ENCODE results near the gene PCK2.

The PCK2 gene

DNA sequence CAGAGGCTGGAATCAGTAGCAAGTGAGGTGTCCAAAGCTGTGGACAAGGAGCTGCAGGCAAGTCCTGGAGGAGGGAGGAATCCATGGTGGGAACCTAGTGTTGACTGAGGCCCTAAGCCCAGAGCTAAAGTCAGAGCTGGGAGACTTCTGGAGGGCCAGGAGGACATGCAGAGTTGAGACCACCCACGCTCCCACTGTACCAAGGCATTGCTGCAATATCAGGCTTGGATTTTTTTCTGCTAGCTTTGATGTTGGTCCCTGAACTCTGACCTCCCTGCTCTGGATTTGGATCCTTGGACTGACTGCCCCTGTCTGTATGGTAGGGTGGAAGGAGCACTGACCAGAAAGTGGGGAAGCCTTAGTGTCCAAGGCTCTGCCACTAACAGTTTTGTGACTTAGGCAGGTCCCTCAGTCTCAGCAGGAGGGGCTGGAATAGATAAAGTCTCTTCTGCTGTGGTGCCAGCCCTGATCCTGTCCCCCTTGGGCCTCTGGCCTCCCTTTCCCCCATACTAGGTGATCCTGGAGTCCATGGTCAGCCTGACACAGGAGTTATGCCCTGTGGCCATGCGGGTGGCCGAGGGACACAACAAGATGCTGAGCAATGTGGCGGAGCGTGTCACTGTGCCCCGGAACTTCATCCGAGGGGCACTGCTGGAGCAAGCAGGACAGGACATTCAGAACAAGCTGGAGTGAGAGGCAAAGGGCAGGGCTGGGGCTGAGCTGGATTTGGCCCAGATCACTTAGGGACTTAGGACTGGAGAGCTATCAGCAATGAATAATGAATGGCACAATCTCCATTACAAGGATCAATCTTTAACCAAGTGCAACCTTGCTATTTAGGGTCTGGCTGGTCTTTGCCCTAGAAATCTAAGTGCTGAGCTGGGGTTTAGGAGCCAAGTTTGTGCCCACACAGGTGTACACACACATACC lies 32.9 kb upstream of the PCK2 start:
- no peak for DNase-seq (ENCODE audit: low read depth)

DNA sequence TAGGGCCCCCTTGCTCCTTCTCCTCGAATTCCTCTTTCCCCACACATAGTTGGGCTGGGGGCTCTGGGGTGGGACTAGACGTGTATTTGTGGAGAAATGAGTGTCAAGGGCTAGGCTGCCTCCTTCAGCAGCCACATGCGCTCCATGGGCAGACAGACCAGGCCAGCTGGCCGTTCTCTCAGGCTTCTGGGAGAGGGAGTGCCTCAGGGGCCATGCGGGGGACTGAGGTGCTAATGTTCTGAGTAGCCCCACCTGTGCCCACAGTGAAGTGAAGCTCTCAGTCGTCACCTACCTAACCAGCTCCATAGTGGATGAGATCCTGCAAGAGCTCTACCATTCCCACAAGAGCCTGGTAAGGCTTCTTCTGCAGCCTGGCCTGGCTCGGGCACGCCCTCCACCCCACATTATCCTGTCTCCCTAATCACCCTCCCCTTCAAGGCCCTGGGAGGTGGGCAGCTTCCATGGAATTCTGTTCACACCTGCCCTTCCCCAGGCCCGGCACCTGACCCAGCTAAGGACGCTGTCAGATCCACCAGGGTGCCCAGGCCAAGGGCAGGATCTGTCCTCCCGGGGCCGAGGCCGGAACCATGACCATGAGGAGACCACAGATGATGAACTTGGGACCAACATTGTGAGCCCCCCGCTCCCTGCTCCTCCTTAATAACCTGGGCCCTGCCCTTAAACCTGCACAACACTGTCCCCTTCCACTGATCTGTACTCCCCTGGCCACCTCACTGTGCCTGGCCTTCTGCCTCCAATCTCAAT lies 31.7 kb upstream of the PCK2 start:
- no peak for DNase-seq (ENCODE audit: low read depth)

DNA sequence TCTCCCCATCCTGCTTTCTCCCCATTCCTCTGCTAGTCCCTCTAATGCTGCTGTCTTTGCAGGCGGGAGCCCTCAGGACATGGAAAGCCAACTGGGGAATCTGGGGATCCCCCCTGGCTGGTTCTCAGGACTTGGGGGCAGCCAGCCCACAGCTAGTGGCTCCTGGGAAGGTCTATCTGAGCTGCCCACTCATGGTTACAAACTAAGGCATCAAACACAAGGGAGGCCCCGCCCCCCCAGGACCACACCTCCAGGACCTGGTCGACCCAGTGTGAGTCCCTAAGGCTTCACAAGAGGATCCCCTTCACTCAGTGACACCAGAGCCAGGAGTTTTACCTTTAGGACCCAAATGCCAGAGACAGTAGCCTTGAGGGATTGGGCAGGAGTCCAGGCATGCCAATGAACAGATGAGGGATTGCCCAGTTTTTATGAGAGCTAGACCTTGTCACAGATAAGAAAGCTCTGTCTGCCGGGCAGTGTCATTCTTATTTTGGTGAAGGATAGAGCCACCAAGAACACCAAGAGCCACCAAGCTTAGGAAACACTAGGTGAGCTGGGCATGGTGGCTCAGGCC lies 30.8 kb upstream of the PCK2 start:
- no peak for DNase-seq (ENCODE audit: low read depth)

DNA sequence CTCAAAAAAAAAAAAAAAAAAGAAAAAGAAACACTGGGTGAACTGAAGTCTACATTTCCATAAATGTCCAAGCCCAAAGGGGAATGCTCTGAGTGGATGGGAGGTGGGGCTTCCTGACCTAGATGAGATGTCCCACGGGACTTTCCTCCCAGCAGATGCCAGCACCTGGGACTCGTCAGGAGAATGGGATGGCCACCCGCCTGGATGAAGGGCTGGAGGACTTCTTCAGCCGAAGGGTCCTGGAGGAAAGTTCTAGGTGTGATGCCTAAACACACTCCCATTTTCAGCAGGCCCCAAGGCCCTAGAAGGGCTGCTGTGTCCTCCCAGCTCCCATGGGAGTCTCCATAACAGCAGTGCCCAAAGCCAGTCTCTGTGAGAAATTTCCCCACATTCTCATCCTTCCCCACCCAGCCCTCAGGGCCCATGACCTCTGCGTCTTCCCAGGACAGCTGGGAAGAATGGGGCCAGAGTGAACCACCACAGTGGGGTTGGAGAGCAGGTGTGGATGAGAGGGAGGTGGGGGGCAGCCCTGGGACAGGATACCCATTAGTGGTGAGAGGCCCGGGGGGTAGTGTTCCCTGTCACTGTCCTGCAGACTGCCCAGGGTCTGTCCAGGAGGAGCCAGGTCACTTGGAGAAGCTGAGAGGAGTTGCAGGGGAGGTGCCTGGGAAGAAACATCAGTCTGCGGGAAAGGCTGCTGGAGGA lies 29.9 kb upstream of the PCK2 start:
- no peak for DNase-seq (ENCODE audit: low read depth)

DNA sequence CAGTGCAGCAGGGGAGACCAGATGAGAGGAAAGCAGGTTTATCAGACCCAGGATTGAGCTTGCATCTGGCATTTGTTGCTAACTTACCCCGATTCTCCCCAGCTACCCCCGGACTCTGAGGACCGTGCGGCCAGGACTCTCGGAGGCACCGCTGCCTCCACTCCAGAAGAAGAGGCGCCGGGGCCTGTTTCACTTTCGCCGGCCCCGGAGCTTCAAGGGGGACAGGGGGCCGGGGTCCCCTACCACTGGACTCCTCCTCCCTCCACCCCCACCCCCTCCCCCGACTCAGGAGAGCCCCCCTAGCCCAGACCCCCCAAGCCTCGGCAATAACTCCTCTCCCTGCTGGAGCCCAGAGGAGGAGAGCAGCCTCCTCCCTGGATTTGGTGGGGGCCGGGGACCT lies 29.3 kb upstream of the PCK2 start:
- no peak for DNase-seq (ENCODE audit: low read depth)

DNA sequence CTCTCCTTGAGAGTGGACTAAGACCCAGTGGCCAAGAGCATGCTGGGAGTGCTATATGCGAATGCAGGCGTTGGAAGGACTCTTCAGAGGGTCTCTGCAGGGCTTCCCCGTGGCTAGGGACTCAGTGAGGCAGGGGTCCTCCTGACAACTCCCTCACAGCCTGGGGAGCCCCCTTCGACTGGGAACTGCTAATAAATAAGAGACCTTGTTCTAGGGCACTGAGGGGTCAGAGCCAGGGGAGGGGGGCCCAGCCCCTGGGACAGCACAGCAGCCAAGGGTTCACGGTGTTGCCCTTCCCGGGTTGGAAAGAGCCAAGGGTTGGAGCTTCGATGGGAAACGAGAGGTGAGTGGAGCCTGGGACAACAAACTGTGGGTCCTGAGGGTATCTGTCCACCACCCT lies 28.7 kb upstream of the PCK2 start:
- no peak for DNase-seq (ENCODE audit: low read depth)

DNA sequence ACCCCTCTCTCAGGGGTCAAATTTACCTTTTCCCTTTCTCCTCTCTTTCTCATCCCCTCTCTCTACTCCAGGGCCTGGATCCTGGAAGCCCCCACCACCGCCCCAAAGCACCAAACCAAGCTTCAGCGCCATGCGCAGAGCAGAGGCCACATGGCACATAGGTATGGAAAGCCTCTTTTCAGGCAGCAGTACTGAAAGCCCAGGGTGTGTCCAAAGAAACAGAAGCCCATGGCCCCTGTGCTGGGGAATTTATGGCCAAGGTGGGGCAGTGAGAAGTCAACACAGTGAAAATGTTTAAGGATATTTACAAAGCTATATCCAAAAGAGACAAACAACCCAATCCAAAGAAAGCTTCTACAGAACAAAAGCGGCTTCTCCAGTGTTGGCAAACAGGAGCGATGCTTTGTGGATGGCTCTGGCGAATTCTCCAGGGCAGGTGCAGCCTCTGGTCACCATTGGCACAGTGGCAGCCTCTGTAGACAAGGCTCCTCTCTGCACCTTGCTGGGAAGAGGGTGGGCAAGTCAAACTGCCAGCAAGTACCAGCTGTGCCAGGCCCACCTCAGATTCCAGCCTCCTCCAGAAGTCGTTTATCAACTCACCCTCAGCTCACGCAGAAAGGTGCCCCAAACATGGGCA lies 27.5 kb upstream of the PCK2 start:
- DNase-seq (ENCODE audit: low read depth) = no peak

DNA sequence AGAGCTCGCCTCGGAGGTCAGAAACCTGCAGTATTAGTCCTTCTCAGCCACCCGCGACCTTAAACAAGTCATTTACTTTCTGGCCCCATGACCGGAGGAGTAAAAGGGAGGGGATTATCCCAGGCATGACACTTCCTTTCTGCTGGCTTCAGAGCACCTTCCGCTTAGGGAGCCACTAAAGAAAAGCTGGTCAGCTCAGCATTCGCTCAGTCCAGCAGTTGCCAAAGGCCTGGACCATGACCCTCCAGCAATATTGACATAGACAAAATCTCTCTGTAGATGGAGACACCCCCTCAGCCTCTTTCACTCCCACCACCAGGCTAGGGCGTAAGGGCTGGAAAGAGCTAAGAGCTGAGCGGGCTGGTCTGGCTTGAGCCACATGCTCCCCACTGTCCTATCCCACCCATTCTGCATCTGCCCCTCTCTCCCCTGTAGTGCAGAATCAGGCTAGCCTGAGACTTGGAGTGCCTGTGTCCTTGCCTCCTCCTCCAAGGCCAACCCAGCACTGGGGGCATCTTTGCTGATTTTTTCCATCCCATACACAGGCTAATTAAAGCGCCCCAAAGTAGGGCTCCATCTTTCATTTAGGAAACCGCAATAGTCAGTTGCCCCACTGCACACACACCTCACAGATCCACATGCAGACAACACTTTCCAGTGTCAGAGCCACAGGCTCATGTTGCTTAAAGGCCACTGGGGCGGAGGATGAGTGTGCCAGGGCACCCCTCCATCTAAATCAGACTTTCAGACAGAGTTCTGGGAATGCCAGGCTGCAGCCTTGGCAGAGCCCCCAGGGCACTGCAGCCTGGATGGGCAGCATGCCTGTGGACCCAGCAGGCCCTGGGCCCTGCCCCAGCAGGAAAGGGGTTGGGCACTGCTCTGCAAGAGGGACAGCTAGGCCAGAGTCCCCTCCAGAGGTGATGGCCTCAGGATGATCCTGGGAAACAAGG lies 26.7 kb upstream of the PCK2 start:
- no peak for DNase-seq (ENCODE audit: low read depth)

DNA sequence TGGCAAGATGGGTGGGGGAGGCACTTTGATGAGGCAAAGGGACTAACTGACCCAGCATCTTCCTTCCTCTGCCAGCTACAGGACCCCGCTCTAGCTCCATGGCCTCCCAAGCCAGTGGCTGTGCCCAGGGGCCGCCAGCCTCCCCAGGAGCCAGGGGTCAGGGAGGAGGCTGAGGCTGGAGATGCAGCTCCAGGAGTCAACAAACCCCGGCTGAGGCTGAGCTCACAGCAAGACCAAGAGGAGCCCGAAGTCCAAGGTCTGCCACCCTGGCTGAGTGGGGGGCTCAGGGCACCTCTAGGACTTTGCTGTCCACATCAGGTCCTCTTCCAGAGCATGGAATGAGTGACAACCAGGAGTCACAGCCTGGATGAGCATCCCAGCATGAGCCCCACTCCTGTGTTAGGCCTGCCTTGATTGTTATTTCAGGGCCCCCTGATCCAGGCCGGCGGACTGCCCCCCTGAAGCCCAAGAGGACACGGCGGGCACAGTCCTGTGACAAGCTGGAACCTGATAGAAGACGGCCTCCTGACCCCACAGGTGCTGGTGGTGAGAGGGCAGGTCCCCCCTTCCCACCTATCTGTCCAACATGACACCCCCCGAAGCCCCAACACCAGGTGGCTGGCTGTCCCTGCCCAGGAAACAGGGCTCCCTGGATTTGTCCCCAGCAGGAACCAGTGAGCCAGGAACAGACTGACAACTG lies 25.2 kb upstream of the PCK2 start:
- DNase-seq (ENCODE audit: low read depth) = no peak

DNA sequence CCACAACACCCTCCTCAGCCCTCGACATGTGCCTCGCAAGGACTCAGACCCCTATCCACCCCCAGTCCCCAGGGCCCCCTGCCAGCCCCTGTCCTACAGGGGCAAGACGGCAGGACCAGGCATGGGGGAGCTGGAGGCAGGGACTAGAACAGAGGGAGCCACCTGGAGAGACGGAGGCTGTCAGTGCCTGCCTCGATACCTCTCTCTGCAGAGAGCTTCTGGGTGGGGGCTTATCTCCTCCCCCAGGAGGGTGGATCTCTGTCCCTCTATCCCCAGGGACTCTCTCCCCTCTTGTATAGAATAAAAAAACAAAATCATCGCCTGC lies 24.7 kb upstream of the PCK2 start:
- DNase-seq (ENCODE audit: low read depth) = no peak

DNA sequence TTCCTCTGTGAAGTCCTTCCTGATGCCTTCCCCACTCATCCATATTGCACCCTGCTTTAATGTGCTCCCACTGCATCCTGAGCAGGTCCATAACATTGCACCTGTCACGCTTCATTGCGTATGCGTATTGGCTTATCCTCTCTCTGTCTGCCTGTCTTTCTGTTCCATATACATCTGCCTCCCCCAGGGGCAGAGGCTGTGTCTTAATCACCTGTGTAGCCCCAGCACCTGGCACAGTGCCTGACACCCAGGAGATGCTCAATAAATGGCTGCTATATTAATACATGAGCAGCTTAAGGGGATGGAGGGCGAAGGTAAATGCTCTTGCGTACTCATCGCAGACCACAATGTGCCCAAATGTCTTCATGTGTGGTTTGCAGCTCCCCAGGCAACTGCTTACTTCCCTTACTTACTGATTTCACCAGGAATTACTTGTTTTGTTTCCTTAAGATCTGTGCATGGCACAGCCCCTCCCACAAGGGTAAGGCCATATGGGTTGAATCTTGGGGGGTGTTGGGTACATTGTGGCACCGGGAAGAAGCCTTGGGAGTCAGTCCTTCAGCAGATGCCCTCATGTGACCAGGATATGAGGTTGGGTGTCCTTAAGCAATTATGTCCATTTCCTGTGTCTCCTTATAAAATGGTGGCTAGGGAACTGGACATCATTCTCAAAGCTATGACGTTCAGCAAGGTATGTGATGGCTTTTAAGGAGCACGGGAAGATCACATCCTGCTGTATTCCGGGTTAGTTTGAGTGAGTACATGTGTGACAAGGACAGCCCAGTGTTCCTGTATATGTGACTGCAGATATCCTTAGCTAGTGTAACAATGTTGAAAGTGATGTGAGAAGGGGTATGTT lies 23.6 kb upstream of the PCK2 start:
- DNase-seq (ENCODE audit: low read depth) = no peak

DNA sequence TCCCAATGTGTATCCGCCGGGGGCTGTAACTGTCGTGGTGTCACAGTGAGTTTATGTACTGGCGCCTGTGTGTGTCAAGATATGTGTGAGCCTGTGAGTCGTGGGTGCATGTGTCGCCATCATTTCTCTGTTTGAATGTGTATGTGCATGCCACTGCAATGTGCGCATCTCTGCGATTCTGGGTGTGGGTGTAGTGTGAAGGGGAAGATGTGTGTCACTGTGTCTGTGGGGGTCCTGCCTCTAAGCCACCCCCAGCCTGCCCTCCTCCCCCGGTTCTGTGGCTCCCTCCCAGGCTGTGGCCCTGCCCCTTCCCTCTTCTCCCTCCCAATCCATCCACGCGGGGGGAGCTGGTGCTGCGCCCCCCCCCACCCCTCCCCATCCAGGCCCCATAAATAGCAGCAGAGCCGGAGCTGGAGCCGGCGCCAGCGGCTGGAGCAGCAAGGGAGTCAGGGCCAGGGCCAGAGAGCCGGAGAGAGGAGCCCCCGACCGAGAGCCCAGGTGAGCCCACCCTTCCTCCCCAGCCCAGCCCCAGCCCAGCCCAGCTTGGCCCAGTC lies 22.9 kb upstream of the PCK2 start, which contains the start of gene CPNE6:
TSS of gene CPNE6 (plus strand) at position 419 of the 554 bp plus-strand sequence. CDS start 1,375 bp downstream, outside the sequence.
- no peak for DNase-seq (ENCODE audit: low read depth)

DNA sequence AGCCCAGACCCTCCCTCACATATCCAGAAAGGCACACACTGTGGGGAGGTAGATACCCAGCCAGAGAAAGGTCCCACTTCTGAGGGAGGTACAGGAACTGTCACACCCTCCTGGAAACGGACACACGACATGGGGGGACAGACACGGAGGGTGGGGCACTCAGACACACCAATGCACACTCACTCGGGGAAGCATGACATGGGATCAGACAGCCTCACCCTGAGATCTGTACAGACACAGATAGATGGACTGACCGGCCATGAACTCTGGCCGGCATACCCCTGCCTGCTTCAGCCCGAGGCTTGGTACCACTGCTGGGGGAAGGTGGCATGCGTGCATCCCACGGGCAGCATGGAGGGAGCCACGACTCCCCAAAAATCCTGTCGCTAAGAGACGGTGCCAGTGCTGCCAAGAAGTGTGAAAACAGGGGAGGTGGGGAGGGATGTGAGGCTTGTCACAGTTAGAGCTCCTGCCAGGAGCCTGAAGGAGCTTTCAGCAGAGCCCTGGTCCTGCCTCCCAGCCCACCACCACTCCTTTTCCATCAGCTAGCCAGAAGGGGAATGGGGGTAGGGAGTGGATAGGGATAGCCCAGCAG lies 22.2 kb upstream of the PCK2 start:
- DNase-seq (ENCODE audit: low read depth) = no peak

DNA sequence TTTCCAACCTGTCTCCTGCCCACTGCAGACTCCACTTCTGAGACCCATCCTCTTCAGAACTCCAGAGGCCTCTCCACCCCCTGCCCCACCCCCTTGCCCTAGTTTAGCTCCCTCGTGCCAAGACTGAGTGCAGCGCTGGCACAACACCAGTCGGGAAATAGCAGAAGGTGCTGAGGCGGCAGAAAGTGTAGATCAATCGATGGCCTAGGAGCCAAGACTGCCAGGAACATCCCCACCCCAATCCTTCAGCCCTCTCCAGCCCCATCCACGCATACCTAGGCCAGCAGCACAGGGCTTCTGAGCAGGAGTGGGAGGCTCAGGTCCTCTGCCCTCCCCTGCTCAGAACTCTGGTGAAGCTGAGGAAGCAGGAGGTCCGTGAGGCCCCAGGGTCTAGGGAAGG lies 21.7 kb upstream of the PCK2 start:
- DNase-seq (ENCODE audit: low read depth) = no peak

DNA sequence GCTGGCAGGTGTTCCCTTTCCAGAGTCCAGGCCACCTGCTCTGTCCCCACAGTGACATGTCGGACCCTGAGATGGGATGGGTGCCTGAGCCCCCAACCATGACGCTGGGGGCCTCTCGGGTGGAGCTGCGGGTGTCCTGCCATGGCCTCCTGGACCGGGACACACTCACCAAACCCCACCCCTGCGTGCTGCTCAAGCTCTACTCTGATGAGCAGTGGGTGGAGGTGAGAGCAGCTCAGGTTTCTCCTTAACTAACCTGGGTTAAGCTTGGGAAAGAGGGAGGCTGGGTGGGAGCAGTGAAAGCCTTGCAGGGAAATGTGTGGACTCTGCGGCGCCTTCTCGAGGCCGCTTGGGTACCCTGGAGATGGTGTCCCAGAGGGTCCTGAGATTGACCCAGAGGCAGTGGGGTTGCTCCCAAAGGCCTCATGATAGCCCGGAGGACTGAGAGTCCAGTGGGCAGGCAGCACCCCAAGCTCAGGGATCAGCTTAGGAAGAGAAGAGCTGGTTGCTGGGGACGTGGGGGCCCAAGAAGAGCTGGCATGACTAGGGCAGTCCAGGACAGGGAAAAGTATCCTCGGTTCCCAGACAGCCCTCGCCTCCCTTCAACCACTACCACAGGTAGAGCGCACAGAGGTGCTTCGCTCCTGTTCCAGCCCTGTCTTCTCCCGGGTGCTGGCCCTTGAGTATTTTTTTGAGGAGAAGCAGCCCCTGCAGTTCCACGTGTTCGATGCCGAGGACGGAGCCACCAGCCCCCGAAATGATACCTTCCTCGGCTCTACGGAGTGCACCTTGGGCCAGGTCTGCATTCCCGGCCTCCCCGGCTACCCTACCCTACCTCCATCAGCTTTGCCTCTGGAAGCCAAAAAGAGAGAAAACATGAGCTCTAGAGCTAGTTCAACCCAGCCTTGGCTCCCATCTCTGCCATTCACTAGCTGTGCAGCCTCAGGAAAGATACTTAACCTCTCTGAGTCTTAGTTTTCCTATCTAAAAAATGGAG lies 20.9 kb upstream of the PCK2 start:
- no peak for DNase-seq (ENCODE audit: low read depth)

DNA sequence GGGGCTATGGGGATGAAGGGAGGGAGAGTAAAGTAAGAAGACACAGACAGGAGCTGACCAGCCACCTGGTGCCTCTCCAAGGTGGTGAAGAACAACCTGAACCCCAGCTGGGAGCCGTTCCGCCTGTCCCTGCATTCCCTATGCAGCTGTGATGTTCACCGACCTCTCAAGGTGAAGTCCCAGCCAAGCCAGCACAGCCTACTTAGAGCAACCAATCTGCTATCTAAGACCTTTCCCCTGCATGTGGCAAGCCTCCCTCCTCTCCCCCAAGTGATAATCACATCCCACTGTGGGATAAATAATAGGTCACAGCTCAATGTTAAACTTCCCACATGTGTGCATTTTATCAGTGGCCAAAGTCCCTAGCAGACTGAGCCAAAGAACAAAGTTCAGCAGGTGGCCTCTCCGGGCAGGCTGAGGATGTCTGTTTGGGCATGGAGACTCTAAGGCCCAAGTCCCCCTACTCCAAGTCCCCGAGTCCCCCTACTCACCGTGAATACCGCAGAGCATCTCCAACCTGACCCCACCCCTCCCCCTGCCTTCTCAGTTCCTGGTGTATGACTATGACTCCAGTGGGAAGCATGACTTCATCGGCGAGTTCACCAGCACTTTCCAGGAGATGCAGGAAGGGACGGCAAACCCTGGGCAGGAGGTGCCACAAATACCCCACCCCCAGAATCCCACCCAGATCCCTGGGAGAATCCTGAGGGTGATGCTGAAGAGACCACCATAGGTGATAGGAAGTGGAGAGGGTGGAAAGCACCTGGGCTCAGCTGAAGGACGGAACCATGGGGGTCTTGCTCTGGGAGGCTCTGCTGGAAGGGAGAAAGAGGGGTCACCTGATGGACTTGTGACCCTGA lies 19.3 kb upstream of the PCK2 start:
- no peak for DNase-seq (ENCODE audit: low read depth)
